Measurements from ENCODE around the gene PDE3A.

DNA sequence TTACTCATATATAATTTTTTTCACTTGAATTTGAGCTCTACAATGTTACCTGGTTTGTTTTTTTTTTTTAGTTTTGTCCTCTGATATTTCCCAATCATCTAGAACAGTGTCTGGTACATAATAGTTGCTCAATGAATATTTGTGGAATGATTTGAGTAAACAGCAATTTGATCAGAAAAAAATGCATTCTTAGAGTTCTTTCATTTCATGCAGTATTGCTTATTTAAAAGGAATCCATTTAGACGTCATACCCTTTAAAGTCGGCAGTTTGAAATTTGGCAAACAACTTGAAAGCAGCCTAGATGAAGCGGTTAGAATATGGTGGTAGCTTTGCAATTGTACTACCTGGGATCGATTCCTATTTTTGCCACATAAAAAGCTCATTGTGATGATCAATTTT lies 140.0 kb downstream of the PDE3A start:
- TF ChIP-seq, protein P1, sequence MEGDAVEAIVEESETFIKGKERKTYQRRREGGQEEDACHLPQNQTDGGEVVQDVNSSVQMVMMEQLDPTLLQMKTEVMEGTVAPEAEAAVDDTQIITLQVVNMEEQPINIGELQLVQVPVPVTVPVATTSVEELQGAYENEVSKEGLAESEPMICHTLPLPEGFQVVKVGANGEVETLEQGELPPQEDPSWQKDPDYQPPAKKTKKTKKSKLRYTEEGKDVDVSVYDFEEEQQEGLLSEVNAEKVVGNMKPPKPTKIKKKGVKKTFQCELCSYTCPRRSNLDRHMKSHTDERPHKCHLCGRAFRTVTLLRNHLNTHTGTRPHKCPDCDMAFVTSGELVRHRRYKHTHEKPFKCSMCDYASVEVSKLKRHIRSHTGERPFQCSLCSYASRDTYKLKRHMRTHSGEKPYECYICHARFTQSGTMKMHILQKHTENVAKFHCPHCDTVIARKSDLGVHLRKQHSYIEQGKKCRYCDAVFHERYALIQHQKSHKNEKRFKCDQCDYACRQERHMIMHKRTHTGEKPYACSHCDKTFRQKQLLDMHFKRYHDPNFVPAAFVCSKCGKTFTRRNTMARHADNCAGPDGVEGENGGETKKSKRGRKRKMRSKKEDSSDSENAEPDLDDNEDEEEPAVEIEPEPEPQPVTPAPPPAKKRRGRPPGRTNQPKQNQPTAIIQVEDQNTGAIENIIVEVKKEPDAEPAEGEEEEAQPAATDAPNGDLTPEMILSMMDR (IDR thresholded peaks at IDR 0.05), result no peak
- TF ChIP-seq POLR2A (IDR thresholded peaks at IDR 0.05), result no peak

Measured in breast epithelium (tissue), 3 donors.